WERI-Rb-1 (cell line): Measurements from ENCODE around the gene CFD.
A peak's percentile ranks its signal among the peaks of the same experiment; 100 is the strongest.
"Not testable (repeated sequence)": the region's sequence is repeated elsewhere in the genome, so short reads cannot be mapped to it uniquely, and the experiment has no call there.

Experiments used
- DNase-seq: peaks from one replicate; pipeline ENCODE4 v3.0.0-alpha.2; 2020
- H3K27ac ChIP-seq: fragments of 250-450 bp; sonication (Bioruptor Pico); 2 replicates; pipeline ENCODE4 v1.5.1; 2020; ENCODE audit warnings: mild to moderate bottlenecking, moderate library complexity
- H3K27me3 ChIP-seq: fragments of 250-450 bp; sonication (Bioruptor Pico); 2 replicates; pipeline ENCODE4 v1.5.1; 2021; ENCODE audit warnings: mild to moderate bottlenecking, low read depth, moderate library complexity; ENCODE audit not compliant: insufficient read depth, severe bottlenecking
- H3K36me3 ChIP-seq: fragments of 250-450 bp; sonication (Bioruptor Pico); 2 replicates; pipeline ENCODE4 v1.5.1; 2020; ENCODE audit warnings: mild to moderate bottlenecking, moderate library complexity
- H3K4me3 ChIP-seq: 2 replicates; pipeline ENCODE4 v1.5.1; 2011; ENCODE audit warnings: low read depth, mild to moderate bottlenecking, control low read depth, low read length
- H3K9me3 ChIP-seq: fragments of 250-450 bp; sonication (Bioruptor Pico); 2 replicates; pipeline ENCODE4 v1.5.1; 2021; ENCODE audit warnings: mild to moderate bottlenecking, moderate library complexity; ENCODE audit not compliant: severe bottlenecking
- CTCF ChIP-seq: IDR thresholded peaks from 2 replicates; pipeline ENCODE4 v1.5.1; 2011; ENCODE audit warnings: low read depth, mild to moderate bottlenecking, control low read depth, inconsistent platforms, low read length

Gene CFD

GRCh38 chr19:834216-834615 lies 25.2 kb upstream of the CFD start:
- Histone ChIP-seq H3K27me3 (no peaks in the 10 kb centered on the region), H3K36me3 (no peaks in the 10 kb centered on the region), H3K27ac (no peak overlapping the region), H3K4me3 (no peak overlapping the region), H3K9me3 (no peaks in the 10 kb centered on the region)
- TF ChIP-seq CTCF = no peak
- no peak for DNase-seq

GRCh38 chr19:835210-835810 lies 24.2 kb upstream of the CFD start:
- Histone ChIP-seq H3K27me3 (no peaks in the 10 kb centered on the region), H3K9me3 (no peaks in the 10 kb centered on the region), H3K4me3 (no peak overlapping the region), H3K36me3 (no peaks in the 10 kb centered on the region), H3K27ac (no peak overlapping the region)
- no peak for TF ChIP-seq CTCF
- no peak for DNase-seq

GRCh38 chr19:840519-841206 lies 18.8 kb upstream of the CFD start, which contains the start of gene PRTN3:
TSS of gene PRTN3 (plus strand) at chr19:840999. CDS start at chr19:841009, 10 bp downstream.
- no peak within 1 kb of the TSS for H3K27ac ChIP-seq
- H3K4me3 ChIP-seq = no peak within 1 kb of the TSS
- no peaks in the 10 kb centered on the region for H3K36me3 ChIP-seq
- TF ChIP-seq CTCF = no peak
- H3K27me3 ChIP-seq = no peaks in the 10 kb centered on the region
- H3K9me3 ChIP-seq = no peaks in the 10 kb centered on the region
- no peak for DNase-seq

- not testable (repeated sequence) for H3K9me3 ChIP-seq, DNase-seq, H3K27me3 ChIP-seq, H3K36me3 ChIP-seq, H3K27ac ChIP-seq, H3K4me3 ChIP-seq
Measured at GRCh38 chr19:842802-843179, 16.7 kb upstream of the CFD start.

GRCh38 chr19:843180-843835 lies 16.2 kb upstream of the CFD start:
- Histone ChIP-seq H3K9me3 (no peaks in the 10 kb centered on the region), H3K27me3 (no peaks in the 10 kb centered on the region), H3K36me3 (no peaks in the 10 kb centered on the region), H3K27ac (no peak overlapping the region), H3K4me3 (peak overlapping the region; percentile 38)
- TF ChIP-seq CTCF = 0 out of 2 replicates have a peak, but pooled peaks have one; percentile 3
- DNase-seq = peak; percentile 70

- Histone ChIP-seq H3K9me3 (no peaks in the 10 kb centered on the region), H3K4me3 (peak overlapping the region; percentile 38), H3K27ac (no peak overlapping the region), H3K27me3 (no peaks in the 10 kb centered on the region), H3K36me3 (no peaks in the 10 kb centered on the region)
- no peak for TF ChIP-seq CTCF
- no peak for DNase-seq
Measured at GRCh38 chr19:843836-844545, 15.5 kb upstream of the CFD start.
